HepG2 (cell line): ENCODE results near the gene RGCC. TPM values are rescaled to one million over a fixed set of nuclear protein-coding genes. Genes with fewer than 3 reads are reported as not detected.

Source experiments
- ATAC-seq: fragments of 200-7000 bp; cut with Tn5 transposase; 3 replicates; pipeline ENCODE4 v1.9.1; 2020; ENCODE audit warnings: mild to moderate bottlenecking, moderate library complexity
- BruUV-seq: library from RNA; stranded (reverse); fragments of 400-500 nt; replicated peaks from 2 replicates; lab custom pipeline; 2021; lab: Mats Ljungman, UMichigan
- CTCF ChIA-PET: fragments of 300-600 bp; formaldehyde crosslinking; extraction: SDS; loops from one replicate; lab custom pipeline; 2021; ENCODE audit warnings: low total read pairs, inconsistent platforms, low intra/inter-chr PET ratio; lab: Yijun Ruan, JAX
- POLR2A ChIA-PET: fragments of 350-600 bp; sonication (Branson Sonifier 250); formaldehyde crosslinking; loops from one replicate; lab custom pipeline; 2020; ENCODE audit warnings: antibody characterized with exemption, inconsistent platforms; lab: Yijun Ruan, JAX
- DNase-seq: peaks from one replicate; pipeline ENCODE4 v3.0.0-alpha.2; 2015; ENCODE audit warnings: low spot score
- FAIRE-seq: peaks from 3 replicates; lab custom pipeline; 2011; peaks lifted over from hg19 to GRCh38; lab: Jason Lieb, UNC
- H2AFZ ChIP-seq: one replicate; pipeline ENCODE4 v1.6.1; 2011; ENCODE audit warnings: low read length, inconsistent platforms
- H3K27ac ChIP-seq: fragments of 300-600 bp; 3 replicates; pipeline ENCODE4 v1.8.0; 2011; ENCODE audit warnings: mixed run types, mild to moderate bottlenecking, mixed read lengths, low read length, inconsistent platforms; ENCODE audit not compliant: insufficient read depth; ENCODE audit errors: extremely low read length
- H3K27me3 ChIP-seq, 2 experiments: fragments of 200-600 bp in 1 of 2; 2 replicates in 1 of 2; 3 replicates in 1 of 2; pipeline versions ENCODE4 v1.6.0 to v1.8.0; 2011; ENCODE audit warnings: low read length in 2 of 2, mild to moderate bottlenecking in 2 of 2, moderate library complexity in 2 of 2, inconsistent platforms in 1 of 2; ENCODE audit not compliant: insufficient read depth in 2 of 2, control insufficient read depth in 1 of 2
- H3K36me3 ChIP-seq, 2 experiments: fragments of 200-600 bp in 1 of 2; replicated peaks in 1 of 2; 2 replicates in 1 of 2; 3 replicates in 1 of 2; pipeline versions ENCODE4 v1.5.1 to v1.8.0; 2011; ENCODE audit warnings: low read length in 2 of 2, inconsistent platforms in 1 of 2; ENCODE audit not compliant: insufficient read depth in 2 of 2, control insufficient read depth in 1 of 2
- H3K4me1 ChIP-seq: 2 replicates; pipeline ENCODE4 v1.5.1; 2012; ENCODE audit warnings: low read length, inconsistent platforms; ENCODE audit not compliant: insufficient read depth
- H3K4me2 ChIP-seq: 2 replicates; pipeline ENCODE4 v1.6.0; 2011; ENCODE audit warnings: low read depth, low read length, inconsistent platforms
- H3K4me3 ChIP-seq, 3 experiments: fragments of 200-600 bp in 1 of 3; sonication (generic), shearing (Covaris generic) in 1 of 3; replicated peaks in 1 of 3; 2 replicates each; pipeline ENCODE4 v1.5.1; 2011 to 2016; ENCODE audit warnings: low read length in 3 of 3, inconsistent platforms in 2 of 3, low read depth in 2 of 3, mild to moderate bottlenecking in 2 of 3, control low read depth in 1 of 3, mixed read lengths in 1 of 3; ENCODE audit not compliant: insufficient read depth in 1 of 3
- H3K79me2 ChIP-seq: one replicate; pipeline ENCODE4 v1.6.1; 2011; ENCODE audit warnings: low read length, inconsistent platforms; ENCODE audit not compliant: insufficient read depth
- H3K9ac ChIP-seq: 2 replicates; pipeline ENCODE4 v1.6.0; 2011; ENCODE audit warnings: mild to moderate bottlenecking, low read depth, low read length, inconsistent platforms; ENCODE audit not compliant: insufficient read depth
- H3K9me3 ChIP-seq: 2 replicates; pipeline ENCODE4 v1.5.1; 2012; ENCODE audit warnings: mild to moderate bottlenecking, low read length
- H4K20me1 ChIP-seq: 2 replicates; pipeline ENCODE4 v1.6.0; 2011; ENCODE audit warnings: inconsistent platforms, mild to moderate bottlenecking, low read length, moderate library complexity; ENCODE audit not compliant: insufficient read depth
- ARID3A ChIP-seq: IDR thresholded peaks from 2 replicates; pipeline ENCODE4 v1.6.1; 2012; ENCODE audit warnings: low read depth, low read length, improper control_type of control experiment
- CREB1 ChIP-seq, 2 experiments: fragments of 450-650 bp in 1 of 2; IDR thresholded peaks; 2 replicates each; pipeline ENCODE4 v1.6.1; 2016 to 2017; ENCODE audit warnings: control low read depth in 1 of 2, mild to moderate bottlenecking in 1 of 2, missing compliant biosample characterization in 1 of 2, missing genetic modification characterization in 1 of 2
- HHEX ChIP-seq: IDR thresholded peaks from 2 replicates; pipeline ENCODE4 v1.6.1; 2016; ENCODE audit warnings: control low read depth
- RFX5 ChIP-seq: IDR thresholded peaks from 2 replicates; pipeline ENCODE4 v1.6.1; 2011; ENCODE audit warnings: low read depth, low read length, improper control_type of control experiment
- SMC3 ChIP-seq: IDR thresholded peaks from 2 replicates; pipeline ENCODE4 v1.6.1; 2011; ENCODE audit warnings: low read length, improper control_type of control experiment
- SNAPC4 ChIP-seq: sonication (generic); formaldehyde crosslinking; IDR thresholded peaks from 2 replicates; pipeline ENCODE4 v1.4.0; 2020; ENCODE audit warnings: mild to moderate bottlenecking, missing genetic modification reagents
- ZFY ChIP-seq: sonication (generic); formaldehyde crosslinking; IDR thresholded peaks from 2 replicates; pipeline ENCODE4 v1.4.0; 2020; ENCODE audit warnings: missing genetic modification reagents
- ZNF10 ChIP-seq: sonication (generic); formaldehyde crosslinking; IDR thresholded peaks from 2 replicates; pipeline ENCODE4 v1.4.0; 2020; ENCODE audit warnings: mild to moderate bottlenecking, low read depth, missing genetic modification reagents, borderline replicate concordance
- ZNF160 ChIP-seq: sonication (generic); formaldehyde crosslinking; IDR thresholded peaks from 2 replicates; pipeline ENCODE4 v1.8.0; 2022; ENCODE audit warnings: mild to moderate bottlenecking, inconsistent platforms, missing genetic modification reagents
- ZNF253 ChIP-seq: sonication (generic); formaldehyde crosslinking; IDR thresholded peaks from 2 replicates; pipeline ENCODE4 v1.8.0; 2022; ENCODE audit warnings: mild to moderate bottlenecking, missing genetic modification reagents, borderline replicate concordance
- ZNF264 ChIP-seq: sonication (generic); formaldehyde crosslinking; IDR thresholded peaks from 2 replicates; pipeline ENCODE4 v1.4.0; 2020; ENCODE audit warnings: missing genetic modification reagents
- ZNF615 ChIP-seq: sonication (generic); formaldehyde crosslinking; IDR thresholded peaks from 2 replicates; pipeline ENCODE4 v1.5.0; 2020; ENCODE audit warnings: mild to moderate bottlenecking, missing genetic modification reagents, borderline replicate concordance
- ZSCAN22 ChIP-seq: sonication (generic); formaldehyde crosslinking; IDR thresholded peaks from 2 replicates; pipeline ENCODE4 v1.4.0; 2020; ENCODE audit warnings: mild to moderate bottlenecking, missing genetic modification reagents
- WGBS: methylation state at CpG from one replicate; pipeline ENCODE4 v1.1.6; 2017; ENCODE audit warnings: low lambda C conversion rate; 5-methylcytosine and 5-hydroxymethylcytosine counted together
- in situ Hi-C: cut with HindIII; loops from 2 replicates; pipeline ENCODE4 v1.10.0; 2017; ENCODE audit warnings: low pct_unique_long_range_greater_than_20kb; ENCODE audit not compliant: extremely low pct_ligation_motif_present
- intact Hi-C: fragments of 100-400 bp; cut with micrococcal nuclease; formaldehyde crosslinking; loops from one replicate; pipeline ENCODE4 v1.10.0; 2022; ENCODE audit not compliant: unreplicated experiment
- polyA plus RNA-seq, 8 experiments: library from polyadenylated mRNA; depleted of rRNA in 3 of 8; stranded (reverse) in 7 of 8; unstranded in 1 of 8; fragments of >200 nt; fragmentation: Illumina TruSeq in 4 of 8; extraction: Trizol in 4 of 8; gene quantifications; 2 replicates each; pipeline versions ENCODE4 v1.2.1 to v1.2.3, GENCODE V29; 2011 to 2016; ENCODE audit warnings: low read depth in 4 of 8, missing spikeins in 1 of 8, mixed read lengths in 1 of 8; ENCODE audit not compliant: insufficient read depth in 1 of 8
- total RNA-seq, 5 experiments: library from RNA; depleted of rRNA; stranded (reverse); fragments of >200 nt; fragmentation: Illumina TruSeq; extraction: Trizol; gene quantifications; 2 replicates each; pipeline ENCODE4 v1.2.3, GENCODE V29; 2016; ENCODE audit warnings: low read depth in 1 of 5

Gene RGCC
- total and polyA plus RNA-seq, 2 of the 13 experiments (the other 11 are each of a cell fraction or from before 2014, with no cell fraction given), result 0.20 to 8.4 TPM

- BruUV-seq, result no TSS peak
- Histone ChIP-seq H3K27ac (no peak overlapping the region), H3K27me3 (no peaks in the 10 kb centered on the region; a peak in 1 of 5 replicates), H3K4me1 (no peaks in the 10 kb centered on the region), H3K4me3 (no peak overlapping the region), H3K9ac (no peak overlapping the region), H3K79me2 (no peaks in the 10 kb centered on the region), H3K4me2 (no peak overlapping the region), H3K36me3 (no peaks in the 10 kb centered on the region), H3K9me3 (no peaks in the 10 kb centered on the region), H4K20me1 (no peaks in the 10 kb centered on the region), H2AFZ (no peak overlapping the region)
- POLR2A ChIA-PET, result no interaction called here
- no peak for TF ChIP-seq ZNF253
- no peak for DNase-seq
- intact Hi-C loops (no loop called here), in situ Hi-C loops (no loop called here)
- ATAC-seq, result no peak
- 40% methylated on average over 9 of the region's 9 CpGs for WGBS
- CTCF ChIA-PET, result no interaction called here
- no peak for FAIRE-seq
Observed at GRCh38 chr13:41502673-41503072, 45.3 kb downstream of the RGCC start.

- Histone ChIP-seq H3K4me2 (no peak overlapping the region), H3K36me3 (no peaks in the 10 kb centered on the region), H3K4me3 (no peak overlapping the region), H2AFZ (no peak overlapping the region), H3K9ac (no peak overlapping the region), H3K27ac (no peak overlapping the region), H4K20me1 (no peaks in the 10 kb centered on the region), H3K9me3 (no peaks in the 10 kb centered on the region), H3K4me1 (no peaks in the 10 kb centered on the region), H3K79me2 (no peaks in the 10 kb centered on the region), H3K27me3 (no peaks in the 10 kb centered on the region; a peak in 1 of 5 replicates)
- in situ Hi-C loops, result no loop called here
- intact Hi-C loops, result no loop called here
- 31% methylated on average over 3 of the region's 3 CpGs for WGBS
- FAIRE-seq (no peak), ATAC-seq (no peak), DNase-seq (no peak)
- ChIA-PET POLR2A (no interaction called here), CTCF (no interaction called here)
- no TSS peak for BruUV-seq
- TF ChIP-seq ZNF160 (CRISPR knock-in tag), result no peak
- TF ChIP-seq HHEX (CRISPR knock-in tag), result no peak
- TF ChIP-seq ARID3A, result no peak
- TF ChIP-seq ZSCAN22, result no peak
- TF ChIP-seq CREB1 (IDR thresholded peaks at IDR 0.05), result no peak
- no peak for TF ChIP-seq CREB1 (CRISPR knock-in tag; IDR thresholded peaks at IDR 0.05)
- no peak for TF ChIP-seq SNAPC4
- TF ChIP-seq ZNF615 (CRISPR knock-in tag), result no peak
- TF ChIP-seq SMC3, result no peak
- no peak for TF ChIP-seq ZNF10 (CRISPR knock-in tag)
- TF ChIP-seq ZFY (CRISPR knock-in tag), result no peak
- no peak for TF ChIP-seq ZNF264 (CRISPR knock-in tag)
- TF ChIP-seq RFX5, result no peak
Observed at GRCh38 chr13:41503356-41503755, 46.0 kb downstream of the RGCC start.
